ENCODE data around the gene PNMA6A.
"Not testable (repeated sequence)": the region's sequence is repeated elsewhere in the genome, so short reads cannot be mapped to it uniquely, and the experiment has no call there.

Gene PNMA6A

DNA sequence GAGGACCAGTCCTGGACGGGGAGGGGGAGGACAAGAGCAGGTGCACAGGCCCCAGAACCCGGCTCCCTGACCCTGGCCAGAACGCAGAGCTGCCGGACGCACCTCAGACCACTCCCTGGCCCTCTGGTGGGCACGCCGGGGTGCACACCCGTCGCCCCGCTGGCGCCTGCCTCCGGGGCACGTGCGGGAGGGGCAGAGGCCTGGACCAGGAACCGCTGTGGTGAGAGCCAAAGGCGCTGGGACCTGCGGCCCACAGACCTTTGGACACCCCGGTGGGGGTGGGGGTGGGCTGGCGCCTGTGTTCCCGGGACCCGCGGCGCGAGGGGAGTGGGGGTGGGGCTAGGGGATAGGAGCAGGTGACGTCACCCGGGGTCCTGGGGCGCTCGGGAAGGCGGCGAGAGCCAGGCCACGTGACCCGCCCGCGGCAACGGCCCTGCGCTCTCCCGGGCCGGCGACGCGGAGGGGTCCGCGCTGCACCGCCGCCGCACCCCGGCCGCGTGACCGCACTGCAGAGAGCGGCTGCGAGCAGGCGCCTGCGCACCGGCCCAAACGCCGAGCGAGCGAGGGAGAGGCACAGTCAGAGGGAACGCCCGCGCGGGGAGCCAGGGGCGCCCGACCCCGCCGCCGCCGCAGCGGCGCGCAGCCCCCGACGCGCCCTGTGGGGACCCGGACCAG is at the start of gene PNMA6A:
PNMA6A (plus strand) TSS at position 546 of the 675 bp plus-strand sequence. CDS start 609 bp downstream, outside the sequence.
- not testable (repeated sequence) for DNase-seq (ENCODE audit: low read depth in 2 of 2); H3K4me3 ChIP-seq (replicated peaks in 1 of 2; ENCODE audit: low read depth in 2 of 2, low read length in 2 of 2)

DNA sequence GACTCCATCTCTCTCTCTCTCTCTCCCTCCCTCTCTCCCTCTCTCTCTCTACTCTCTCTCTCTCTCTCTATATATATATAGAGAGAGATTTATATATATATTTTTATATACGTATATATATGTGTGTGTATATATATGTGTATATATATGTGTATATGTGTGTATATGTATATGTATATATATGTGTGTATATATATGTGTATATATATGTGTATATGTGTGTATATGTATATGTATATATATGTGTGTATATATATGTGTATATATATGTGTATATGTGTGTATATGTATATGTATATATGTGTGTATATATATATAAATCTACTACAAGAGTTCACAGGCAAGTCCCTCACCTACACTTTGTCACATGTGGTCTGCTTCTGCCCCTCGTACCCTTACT is 45.8 kb upstream of the PNMA6A start:
- not testable (repeated sequence) for H3K4me3 ChIP-seq (replicated peaks in 1 of 2; ENCODE audit: low read depth in 2 of 2, low read length in 2 of 2); DNase-seq (ENCODE audit: low read depth in 2 of 2)

DNA sequence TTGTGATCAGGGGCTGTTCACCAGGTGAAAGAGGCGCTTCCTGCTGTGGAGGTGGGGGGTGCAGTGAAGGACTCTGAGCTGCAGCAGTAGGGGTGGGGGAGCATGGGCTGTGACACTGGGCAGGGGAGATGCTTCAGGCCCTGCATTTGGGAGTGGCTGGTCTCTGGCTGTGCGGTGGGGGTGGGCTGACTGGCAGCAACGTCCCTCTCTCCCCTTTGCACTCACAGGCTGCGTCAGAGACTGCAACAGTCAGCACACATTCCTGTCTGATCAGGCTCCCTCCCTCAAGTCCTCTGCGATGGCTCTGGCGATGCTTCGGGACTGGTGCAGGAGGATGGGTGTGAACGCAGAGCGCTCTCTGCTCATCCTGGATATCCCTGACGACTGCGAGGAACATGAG is 43.8 kb upstream of the PNMA6A start:
- DNase-seq (ENCODE audit: low read depth in 2 of 2); H3K4me3 ChIP-seq (replicated peaks in 1 of 2; ENCODE audit: low read depth in 2 of 2, low read length in 2 of 2): not testable (repeated sequence)

DNA sequence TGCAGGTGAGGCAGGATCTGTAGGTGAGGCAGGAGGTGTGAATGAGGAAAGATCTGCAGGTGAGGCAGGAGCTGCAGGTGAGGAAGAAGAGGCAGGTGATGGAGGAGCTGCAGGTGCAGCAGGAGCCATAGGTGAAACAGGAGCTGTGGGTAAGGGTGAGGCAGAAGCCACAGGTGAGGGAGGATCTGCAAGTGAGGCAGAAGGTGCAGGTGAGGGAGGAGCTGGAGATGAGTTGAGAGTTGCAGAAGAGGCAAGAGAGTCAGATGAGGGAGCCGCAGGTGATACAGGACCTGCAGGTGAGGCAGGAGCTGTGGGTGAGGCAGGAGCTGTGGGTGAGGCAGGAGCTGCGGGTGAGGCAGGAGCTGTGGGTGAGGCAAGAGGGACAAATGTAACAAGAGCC is 43.1 kb upstream of the PNMA6A start:
- no peak for TF ChIP-seq CTCF (IDR thresholded peaks at IDR 0.05; ENCODE audit: low read depth, low read length)
- no peak overlapping the region for H3K4me3 ChIP-seq (replicated peaks in 1 of 2; ENCODE audit: low read depth in 2 of 2, low read length in 2 of 2)
- no peak for DNase-seq (ENCODE audit: low read depth in 2 of 2)

- no peak for DNase-seq (ENCODE audit: low read depth in 2 of 2)
- H3K4me3 ChIP-seq (replicated peaks in 1 of 2; ENCODE audit: low read depth in 2 of 2, low read length in 2 of 2) = no peak overlapping the region
- no peak for TF ChIP-seq CTCF (IDR thresholded peaks at IDR 0.05; ENCODE audit: low read depth, low read length)
Measured at GRCh38 chrX:153029875-153030274, 42.4 kb upstream of the PNMA6A start.

GRCh38 chrX:153030801-153031200 is 41.5 kb upstream of the PNMA6A start:
- no peak overlapping the region for H3K4me3 ChIP-seq (replicated peaks in 1 of 2; ENCODE audit: low read depth in 2 of 2, low read length in 2 of 2)
- TF ChIP-seq CTCF (IDR thresholded peaks at IDR 0.05; ENCODE audit: low read depth, low read length) = no peak
- DNase-seq (ENCODE audit: low read depth in 2 of 2) = no peak

- DNase-seq (ENCODE audit: low read depth in 2 of 2) = peak; percentile 46 to 50
- TF ChIP-seq CTCF (IDR thresholded peaks at IDR 0.05; ENCODE audit: low read depth, low read length) = peak; percentile 69
- peak overlapping the region in 1 of 2 donors; percentile 33 for H3K4me3 ChIP-seq (replicated peaks in 1 of 2; ENCODE audit: low read depth in 2 of 2, low read length in 2 of 2)
Measured at GRCh38 chrX:153032397-153033118, 39.7 kb upstream of the PNMA6A start.

GRCh38 chrX:153049093-153049492 is 23.2 kb upstream of the PNMA6A start:
- no peak for DNase-seq (ENCODE audit: low read depth in 2 of 2)
- TF ChIP-seq CTCF (IDR thresholded peaks at IDR 0.05; ENCODE audit: low read depth, low read length) = no peak
- H3K4me3 ChIP-seq (replicated peaks in 1 of 2; ENCODE audit: low read depth in 2 of 2, low read length in 2 of 2) = no peak overlapping the region
